Heart right ventricle (tissue), 16 donors: Measurements from ENCODE around the gene COL11A1. TPM values are rescaled to one million over a fixed set of nuclear protein-coding genes. Genes with fewer than 3 reads are reported as not detected.
"Not testable (repeated sequence)": the region's sequence is repeated elsewhere in the genome, so short reads cannot be mapped to it uniquely, and the experiment has no call there.

ENCODE experiments used
- ATAC-seq, 8 donors: fragments of 200-7000 bp; cut with Tn5 transposase; one replicate each; pipeline ENCODE4 v1.9.1; 2020; ENCODE audit warnings: mild to moderate bottlenecking in 8 of 8, moderate library complexity in 8 of 8, moderate number of reproducible peaks in 1 of 8
- DNase-seq, 2 donors: peaks; one replicate each; pipeline ENCODE4 v3.0.0-alpha.2; 2020
- H3K27ac ChIP-seq, 10 donors: fragments of 200-600 bp; sonication (generic) in 2 of 10; one replicate each; pipeline versions ENCODE4 v1.5.0 to v1.8.0; 2020 to 2022; ENCODE audit warnings: mild to moderate bottlenecking in 3 of 10
- H3K27me3 ChIP-seq, 7 donors: fragments of 200-600 bp; one replicate each; pipeline ENCODE4 v1.8.0; 2021 to 2022; ENCODE audit warnings: mild to moderate bottlenecking in 2 of 7
- H3K36me3 ChIP-seq, 9 donors: fragments of 200-600 bp; sonication (generic) in 1 of 9; one replicate each; pipeline versions ENCODE4 v1.5.0 to v1.8.0; 2020 to 2022; ENCODE audit warnings: mild to moderate bottlenecking in 2 of 9
- H3K4me1 ChIP-seq, 9 donors: fragments of 200-600 bp; sonication (generic) in 1 of 9; one replicate each; pipeline versions ENCODE4 v1.5.0 to v1.8.0; 2020 to 2022; ENCODE audit warnings: mild to moderate bottlenecking in 4 of 9
- H3K4me3 ChIP-seq, 10 donors: fragments of 200-600 bp; sonication (generic) in 2 of 10; one replicate each; pipeline versions ENCODE4 v1.5.0 to v1.8.0; 2020 to 2022; ENCODE audit warnings: mild to moderate bottlenecking in 7 of 10, moderate library complexity in 2 of 10
- H3K9me3 ChIP-seq, 11 donors: fragments of 200-600 bp in 10 of 11; sonication (generic) in 2 of 11; one replicate each; pipeline versions ENCODE4 v1.5.0 to v1.8.0; 2013 to 2022; ENCODE audit warnings: mild to moderate bottlenecking in 2 of 11, control low read depth in 1 of 11, moderate library complexity in 1 of 11
- CTCF ChIP-seq, 9 donors: fragments of 200-600 bp; sonication (generic) in 2 of 9; IDR thresholded peaks; one replicate each; pipeline versions ENCODE4 v1.5.0 to v1.8.0; 2021 to 2022; ENCODE audit warnings: antibody characterized with exemption in 9 of 9, mild to moderate bottlenecking in 5 of 9, moderate library complexity in 1 of 9
- WGBS, 2 donors: extraction: QIAGEN DNeasy Blood & Tissue Kit; methylation state at CpG; one replicate each; pipeline ENCODE4 v1.1.7; 2013; ENCODE audit warnings: inconsistent platforms in 1 of 2; 5-methylcytosine and 5-hydroxymethylcytosine counted together
- intact Hi-C, 10 donors: fragments of 100-400 bp; cut with DNase I; formaldehyde crosslinking; loops; one replicate each; pipeline versions ENCODE4 v1.11.1 to v1.14.2; 2022
- polyA plus RNA-seq, 2 donors: library from polyadenylated mRNA; stranded (reverse); fragments of 200-250 nt; gene quantifications; one replicate each; pipeline ENCODE4 v1.2.3, GENCODE V29; 2013
- total RNA-seq, 10 donors: library from RNA; stranded (reverse); fragmentation: NEBNext Ultra II Directional in 3 of 10; extraction: Animal tissue kit (Norgen Biotek cat#: 25700) in 3 of 10; gene quantifications; one replicate each; pipeline versions ENCODE4 v1.2.1 to v1.2.4, GENCODE V29; 2021 to 2023
- donor health status: Arrhythmogenic right ventricular cardiomyopathy.
- donor health status: ischemic (EF 13 %, LVEDD 7.1; RV severe dilation, severe dysfunction).
- donor health status: healthy with polysubstance abuse.
- donor health status: DM: no; HTN: yes; CAD: no.
- donor health status: DM: no; HTN: no; CAD: no.
- donor health status: ischemic (EF 25% LVEDD 6.9; RV normal size, moderate dysfunction).
- donor health status: ischemic (EF 25% LVEDD 5.7; RV mildly dilated, moderate dysfunction).
- donor health status: healthy.
- donor health status: DM: yes; HTN: yes; CAD: no.
- donor health status: Ischemic cardiomyopathy.
- donor health status: ischemic (EF 35%, LVEDD 5.7; RV mildly dilated, moderate dysfunction).
- donor health status: nonischemic (EF 11% LVEDD 7.7; RV severe dilation, severe dysfunction).
- donor health status: DM: yes; HTN: yes; CAD: no.
- donor health status: PGD.
- donor health status: ischemic (EF 29% LVEDD 5.4; RV normal size, mild dysfunction).
- donor health status: nonischemic (EF 23%, LVEDD 6.1; RV moderate dilation, normal function).

The COL11A1 gene
- total and polyA plus RNA-seq, 12 donors = 0.12 to 0.15 (median 0.13) TPM; not detected in 9

GRCh38 chr1:103063921-103064320 is 44.4 kb downstream of the COL11A1 start:
- 60 to 66% methylated on average over 2 of the region's 2 CpGs for WGBS, 2 donors
- Histone ChIP-seq H3K27ac (no peak overlapping the region), H3K4me1 (no peaks in the 10 kb centered on the region), H3K4me3 (no peak overlapping the region), H3K36me3 (no peaks in the 10 kb centered on the region), H3K9me3 (no peaks in the 10 kb centered on the region), H3K27me3 (no peaks in the 10 kb centered on the region)
- ATAC-seq (no peak), DNase-seq (no peak)
- intact Hi-C loops = no loop called here
- no peak for TF ChIP-seq CTCF (IDR thresholded peaks at IDR 0.05)

GRCh38 chr1:103058391-103058790 is 49.9 kb downstream of the COL11A1 start:
- DNase-seq (no peak), ATAC-seq (no peak)
- intact Hi-C loops = no loop called here
- Histone ChIP-seq H3K27ac (no peak overlapping the region), H3K4me1 (no peaks in the 10 kb centered on the region), H3K27me3 (no peaks in the 10 kb centered on the region), H3K4me3 (no peak overlapping the region), H3K36me3 (no peaks in the 10 kb centered on the region), H3K9me3 (no peaks in the 10 kb centered on the region)
- no peak for TF ChIP-seq CTCF (IDR thresholded peaks at IDR 0.05)

DNA sequence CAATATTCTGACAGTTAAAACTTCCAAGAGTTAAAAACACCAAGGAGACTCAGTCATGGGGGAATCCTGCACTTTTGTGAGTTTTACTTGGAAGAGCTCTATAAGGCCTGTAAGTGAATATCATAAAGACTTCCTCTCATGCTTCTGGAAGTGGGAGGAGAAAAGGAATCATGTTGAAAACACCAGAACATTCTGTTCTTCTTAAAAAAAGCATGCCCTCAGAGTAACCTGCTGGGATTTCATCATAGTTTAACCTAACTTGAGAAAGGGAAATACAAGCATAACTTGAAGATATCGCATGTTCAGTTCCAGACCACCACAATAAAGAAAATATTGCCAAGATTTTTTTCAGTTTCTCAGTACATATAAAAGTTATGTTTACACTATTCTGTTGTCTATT is 51.9 kb downstream of the COL11A1 start:
- Histone ChIP-seq H3K4me3 (no peak overlapping the region), H3K36me3 (no peaks in the 10 kb centered on the region), H3K4me1 (no peaks in the 10 kb centered on the region), H3K27ac (no peak overlapping the region), H3K9me3 (no peaks in the 10 kb centered on the region), H3K27me3 (no peaks in the 10 kb centered on the region)
- intact Hi-C loops = no loop called here
- DNase-seq = no peak
- 78 to 89% methylated on average over 1 of the region's 1 CpG for WGBS, 2 donors
- TF ChIP-seq CTCF (IDR thresholded peaks at IDR 0.05) = no peak
- no peak for ATAC-seq

- ATAC-seq, H3K4me1 ChIP-seq, H3K9me3 ChIP-seq, DNase-seq, H3K4me3 ChIP-seq, H3K36me3 ChIP-seq, intact Hi-C loops, H3K27me3 ChIP-seq, H3K27ac ChIP-seq: not testable (repeated sequence)
- WGBS, 2 donors = 86 to 92% methylated on average over 13 of the region's 13 CpGs
These were observed 80.2 kb downstream of the COL11A1 start for GRCh38 chr1:103028110-103028509.

DNA sequence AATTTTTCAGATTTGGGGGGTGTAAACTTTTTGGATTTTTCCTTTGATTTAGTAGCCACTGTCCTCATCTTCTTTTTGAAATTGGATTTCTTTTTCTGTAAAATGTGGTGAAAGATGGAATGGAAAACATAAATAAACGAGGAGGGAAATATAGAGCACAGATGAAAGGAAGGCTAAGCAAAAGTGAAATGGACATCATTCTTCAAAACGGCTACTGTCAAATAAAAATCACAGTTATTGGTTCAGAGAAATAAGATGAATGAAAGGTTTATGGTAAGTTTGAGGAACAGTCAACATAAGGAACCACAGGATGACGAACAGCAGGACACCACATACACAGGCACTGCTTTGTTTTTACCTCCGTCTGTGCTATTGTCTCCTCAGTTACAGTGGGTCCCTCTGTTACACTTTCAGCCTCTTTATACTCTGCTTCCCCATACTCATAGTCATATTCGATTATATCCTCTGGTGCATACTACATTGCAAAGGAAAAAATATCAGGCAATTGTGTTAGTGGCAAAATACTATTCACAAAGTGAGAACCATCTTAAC is 82.4 kb downstream of the COL11A1 start:
- ATAC-seq = no peak
- H3K9me3 ChIP-seq = no peaks in the 10 kb centered on the region
- WGBS, 2 donors = 64 to 68% methylated on average over 5 of the region's 5 CpGs

More for the DNA sequence above, 82.4 kb downstream of the COL11A1 start:
- H3K27me3 ChIP-seq = no peaks in the 10 kb centered on the region
- no peaks in the 10 kb centered on the region for H3K36me3 ChIP-seq
- intact Hi-C loops = no loop called here
- H3K4me3 ChIP-seq = no peak overlapping the region
- no peak for DNase-seq
- no peak for TF ChIP-seq CTCF (IDR thresholded peaks at IDR 0.05)
- H3K4me1 ChIP-seq = no peaks in the 10 kb centered on the region
- no peak overlapping the region for H3K27ac ChIP-seq
